K562 (cell line): ENCODE data around the gene ARHGAP30. TPM values are rescaled to one million over a fixed set of nuclear protein-coding genes. Genes with fewer than 3 reads are reported as not detected.

ENCODE experiments used
- ARID2 ChIP-seq: fragments of 450-650 bp; IDR thresholded peaks from 2 replicates; pipeline ENCODE4 v1.6.1; 2017; ENCODE audit warnings: antibody characterized with exemption, mild to moderate bottlenecking
- FOXK1 ChIP-seq: sonication (generic); formaldehyde crosslinking; IDR thresholded peaks from 2 replicates; pipeline ENCODE4 v1.8.0; 2022; ENCODE audit warnings: missing genetic modification reagents, mild to moderate bottlenecking, borderline replicate concordance
- RFX1 ChIP-seq: fragments of 450-650 bp; IDR thresholded peaks from 2 replicates; pipeline ENCODE4 v1.6.1; 2016; ENCODE audit warnings: mild to moderate bottlenecking, moderate library complexity
- SRSF3 ChIP-seq: fragments of 200-400 bp; formaldehyde crosslinking; IDR thresholded peaks from 2 replicates; pipeline ENCODE4 v1.6.1; 2016; ENCODE audit warnings: mild to moderate bottlenecking, low read length, moderate library complexity; ENCODE audit not compliant: insufficient read depth
- polyA plus RNA-seq, 8 experiments: library from polyadenylated mRNA; depleted of rRNA in 4 of 8; stranded (reverse) in 5 of 8; unstranded in 3 of 8; fragments of >200 nt; fragmentation: Nextera tagmentation in 2 of 8; fragmentation: Illumina TruSeq in 1 of 8; extraction: Ambion mirVana in 2 of 8; extraction: Trizol in 1 of 8; gene quantifications; 2 replicates each; pipeline versions ENCODE4 v1.2.1 to v1.2.3, GENCODE V29; 2011 to 2014; ENCODE audit warnings: inconsistent platforms in 1 of 8, missing spikeins in 1 of 8
- small RNA-seq: library from RNA; depleted of rRNA; stranded (forward); fragments of <200 nt; gene quantifications from one replicate; pipeline ENCODE3, GENCODE V24; 2014
- total RNA-seq, 7 experiments: library from RNA; depleted of rRNA in 6 of 7; stranded (reverse); fragments of >200 nt in 6 of 7; fragmentation: Illumina TruSeq in 2 of 7; extraction: Trizol in 2 of 7; gene quantifications; 2 replicates each; pipeline versions ENCODE4 v1.2.1 to v1.2.3, GENCODE V29; 2011 to 2021; ENCODE audit warnings: low replicate concordance in 1 of 7
- TF ChIP-seq, protein P1 (sequence below), 3 experiments: IDR thresholded peaks in 2 of 3; conservative IDR thresholded peaks in 1 of 3; 2 replicates each; pipeline ENCODE4 v1.5.1; 2011 to 2012; ENCODE audit warnings: low read length in 3 of 3, mild to moderate bottlenecking in 3 of 3, control low read depth in 2 of 3, improper control_type of control experiment in 1 of 3, inconsistent platforms in 1 of 3, low read depth in 1 of 3, mixed read lengths in 1 of 3, moderate library complexity in 1 of 3; ENCODE audit not compliant: insufficient read depth in 2 of 3

Gene ARHGAP30
- total and polyA plus RNA-seq, 9 of the 15 experiments (the other 6 are each of a cell fraction or from before 2014, with no cell fraction given) = 0.01 to 0.73 (median 0.12) TPM

DNA sequence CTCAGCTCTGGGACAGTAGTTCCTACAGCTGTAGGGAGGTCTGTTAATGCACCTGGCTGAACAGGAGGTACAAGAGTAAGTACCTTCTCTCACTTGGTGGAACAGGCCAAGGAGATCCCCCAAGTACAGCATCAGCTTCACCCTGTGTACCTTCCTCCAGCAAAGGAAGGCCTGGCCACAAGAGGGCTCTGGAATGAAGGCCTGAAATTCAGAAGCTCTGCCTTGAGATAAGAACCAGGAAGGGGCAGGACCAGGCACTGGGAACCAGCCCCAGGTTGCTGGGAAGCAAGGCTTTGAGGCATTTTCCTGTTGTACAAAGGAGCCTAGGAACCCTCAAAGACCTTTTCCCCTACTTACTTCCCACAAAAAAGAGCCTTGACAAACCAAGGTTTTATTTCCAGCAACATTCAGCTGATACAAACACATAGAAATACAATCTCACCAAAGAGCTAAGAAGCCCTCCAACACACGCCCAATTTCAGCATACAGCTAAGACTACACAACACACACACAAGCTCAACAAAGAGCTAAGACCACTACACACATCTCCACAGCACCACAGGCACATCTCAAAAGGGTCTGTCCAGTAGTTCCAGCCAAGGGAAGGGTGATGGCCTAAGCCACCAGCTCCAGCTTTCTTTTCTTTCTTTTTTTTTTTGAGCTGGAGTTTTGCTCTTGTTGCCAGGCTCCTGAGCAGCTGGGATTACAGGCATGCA is 72.2 kb downstream of the ARHGAP30 start (continued):
- TF ChIP-seq RFX1 (no peak), ARID2 (peak; percentile 71), FOXK1 (CRISPR knock-in tag) (0 out of 2 replicates have a peak, but pooled peaks have one; percentile 66), SRSF3 (no peak)
- TF ChIP-seq, protein P1, sequence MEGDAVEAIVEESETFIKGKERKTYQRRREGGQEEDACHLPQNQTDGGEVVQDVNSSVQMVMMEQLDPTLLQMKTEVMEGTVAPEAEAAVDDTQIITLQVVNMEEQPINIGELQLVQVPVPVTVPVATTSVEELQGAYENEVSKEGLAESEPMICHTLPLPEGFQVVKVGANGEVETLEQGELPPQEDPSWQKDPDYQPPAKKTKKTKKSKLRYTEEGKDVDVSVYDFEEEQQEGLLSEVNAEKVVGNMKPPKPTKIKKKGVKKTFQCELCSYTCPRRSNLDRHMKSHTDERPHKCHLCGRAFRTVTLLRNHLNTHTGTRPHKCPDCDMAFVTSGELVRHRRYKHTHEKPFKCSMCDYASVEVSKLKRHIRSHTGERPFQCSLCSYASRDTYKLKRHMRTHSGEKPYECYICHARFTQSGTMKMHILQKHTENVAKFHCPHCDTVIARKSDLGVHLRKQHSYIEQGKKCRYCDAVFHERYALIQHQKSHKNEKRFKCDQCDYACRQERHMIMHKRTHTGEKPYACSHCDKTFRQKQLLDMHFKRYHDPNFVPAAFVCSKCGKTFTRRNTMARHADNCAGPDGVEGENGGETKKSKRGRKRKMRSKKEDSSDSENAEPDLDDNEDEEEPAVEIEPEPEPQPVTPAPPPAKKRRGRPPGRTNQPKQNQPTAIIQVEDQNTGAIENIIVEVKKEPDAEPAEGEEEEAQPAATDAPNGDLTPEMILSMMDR (IDR thresholded peaks at IDR 0.05 in 2 of 3, conservative IDR thresholded peaks at IDR 0.05 in 1 of 3; ENCODE audit: insufficient read depth in 2 of 3, low read depth in 1 of 3, low read length in 3 of 3) = peak; percentile 91 to 93 (median 92)

Small RNAs within 50 kb of the gene (small RNA-seq; reads per million reads assigned to genes)
- gene AL591806.2 = not detected

Other genes starting within 250 kb of the ARHGAP30 start
Only the 7 nearest of the 24 such genes appear.
- gene F11R, start 48.7 kb downstream of the ARHGAP30 start, total RNA-seq (2014; rRNA removed) = 27.4 and 33.9 TPM in 2 replicates
- 66.3 and 74.4 TPM in 2 replicates for gene F11R, start 48.7 kb downstream of the ARHGAP30 start, total RNA-seq (2014; rRNA removed; fragmentation: Illumina TruSeq; extraction: Trizol)
- 45.6 and 46.4 TPM in 2 replicates for gene F11R, start 48.7 kb downstream of the ARHGAP30 start, total RNA-seq (2015; rRNA removed; fragmentation: Illumina TruSeq; extraction: Trizol)
- 52.9 and 60.6 TPM in 2 replicates for gene F11R, start 48.7 kb downstream of the ARHGAP30 start, total RNA-seq (2021)
- 187 and 204 TPM in 2 replicates for gene F11R, start 48.7 kb downstream of the ARHGAP30 start, polyA plus RNA-seq (2011; rRNA removed)
- 101 and 117 TPM in 2 replicates for gene F11R, start 48.7 kb downstream of the ARHGAP30 start, polyA plus RNA-seq (2014; fragmentation: Illumina TruSeq; extraction: Trizol)
- 10 to 100 TPM; 30.6 to 52.5 TPM for gene F11R, start 48.7 kb downstream of the ARHGAP30 start, polyA plus RNA-seq (2014; fragmentation: Nextera tagmentation; extraction: Ambion mirVana)
- gene F11R, start 48.7 kb downstream of the ARHGAP30 start, polyA plus RNA-seq (2014; rRNA removed) = 29.3 and 34.0 TPM in 2 replicates
- gene TSTD1, start 30.9 kb downstream of the ARHGAP30 start, total RNA-seq (2014; rRNA removed) = not detected in 2 replicates
- not detected in 2 replicates for gene TSTD1, start 30.9 kb downstream of the ARHGAP30 start, total RNA-seq (2014; rRNA removed; fragmentation: Illumina TruSeq; extraction: Trizol)
- gene TSTD1, start 30.9 kb downstream of the ARHGAP30 start, total RNA-seq (2015; rRNA removed; fragmentation: Illumina TruSeq; extraction: Trizol) = 0.23 TPM in 1 of 2 replicates, not detected in the other
- gene TSTD1, start 30.9 kb downstream of the ARHGAP30 start, total RNA-seq (2021) = 0.38 and 0.53 TPM in 2 replicates
- gene TSTD1, start 30.9 kb downstream of the ARHGAP30 start, polyA plus RNA-seq (2011; rRNA removed) = 0.23 TPM in 1 of 2 replicates, not detected in the other
- gene TSTD1, start 30.9 kb downstream of the ARHGAP30 start, polyA plus RNA-seq (2014; fragmentation: Illumina TruSeq; extraction: Trizol) = not detected in 2 replicates
- not detected for gene TSTD1, start 30.9 kb downstream of the ARHGAP30 start, polyA plus RNA-seq (2014; fragmentation: Nextera tagmentation; extraction: Ambion mirVana)
- gene TSTD1, start 30.9 kb downstream of the ARHGAP30 start, polyA plus RNA-seq (2014; rRNA removed) = 0.23 and 0.27 TPM in 2 replicates
- 59.8 and 77.5 TPM in 2 replicates for gene USF1, start 23.9 kb downstream of the ARHGAP30 start, total RNA-seq (2014; rRNA removed)
- gene USF1, start 23.9 kb downstream of the ARHGAP30 start, total RNA-seq (2014; rRNA removed; fragmentation: Illumina TruSeq; extraction: Trizol) = 43.1 and 52.9 TPM in 2 replicates
- gene USF1, start 23.9 kb downstream of the ARHGAP30 start, total RNA-seq (2015; rRNA removed; fragmentation: Illumina TruSeq; extraction: Trizol) = 56.4 and 57.5 TPM in 2 replicates
- 50.6 and 51.1 TPM in 2 replicates for gene USF1, start 23.9 kb downstream of the ARHGAP30 start, total RNA-seq (2021)
- gene USF1, start 23.9 kb downstream of the ARHGAP30 start, polyA plus RNA-seq (2011; rRNA removed) = 52.8 and 54.2 TPM in 2 replicates
- 53.1 and 57.5 TPM in 2 replicates for gene USF1, start 23.9 kb downstream of the ARHGAP30 start, polyA plus RNA-seq (2014; fragmentation: Illumina TruSeq; extraction: Trizol)
- 10 to 100 TPM in 1 of 2 experiments, 1 to 10 TPM in 1; 7.4 to 46.3 TPM for gene USF1, start 23.9 kb downstream of the ARHGAP30 start, polyA plus RNA-seq (2014; fragmentation: Nextera tagmentation; extraction: Ambion mirVana)
- gene USF1, start 23.9 kb downstream of the ARHGAP30 start, polyA plus RNA-seq (2014; rRNA removed) = 50.9 and 60.2 TPM in 2 replicates
- not detected in 2 replicates for gene NECTIN4, start 19.7 kb upstream of the ARHGAP30 start, total RNA-seq (2014; rRNA removed)
- gene NECTIN4, start 19.7 kb upstream of the ARHGAP30 start, total RNA-seq (2014; rRNA removed; fragmentation: Illumina TruSeq; extraction: Trizol) = not detected in 2 replicates
- gene NECTIN4, start 19.7 kb upstream of the ARHGAP30 start, total RNA-seq (2015; rRNA removed; fragmentation: Illumina TruSeq; extraction: Trizol) = not detected in 2 replicates
- 0.09 TPM in 1 of 2 replicates, not detected in the other for gene NECTIN4, start 19.7 kb upstream of the ARHGAP30 start, total RNA-seq (2021)
- 0.01 TPM in 1 of 2 replicates, not detected in the other for gene NECTIN4, start 19.7 kb upstream of the ARHGAP30 start, polyA plus RNA-seq (2011; rRNA removed)
- gene NECTIN4, start 19.7 kb upstream of the ARHGAP30 start, polyA plus RNA-seq (2014; fragmentation: Illumina TruSeq; extraction: Trizol) = not detected in 2 replicates
- not detected for gene NECTIN4, start 19.7 kb upstream of the ARHGAP30 start, polyA plus RNA-seq (2014; fragmentation: Nextera tagmentation; extraction: Ambion mirVana)
- gene NECTIN4, start 19.7 kb upstream of the ARHGAP30 start, polyA plus RNA-seq (2014; rRNA removed) = 0.09 TPM in 1 of 2 replicates, not detected in the other
- gene KLHDC9, start 28.5 kb upstream of the ARHGAP30 start, total RNA-seq (2014; rRNA removed) = not detected in 2 replicates
- not detected in 2 replicates for gene KLHDC9, start 28.5 kb upstream of the ARHGAP30 start, total RNA-seq (2014; rRNA removed; fragmentation: Illumina TruSeq; extraction: Trizol)
- gene KLHDC9, start 28.5 kb upstream of the ARHGAP30 start, total RNA-seq (2015; rRNA removed; fragmentation: Illumina TruSeq; extraction: Trizol) = not detected in 2 replicates
- gene KLHDC9, start 28.5 kb upstream of the ARHGAP30 start, total RNA-seq (2021) = not detected in 2 replicates
- not detected in 2 replicates for gene KLHDC9, start 28.5 kb upstream of the ARHGAP30 start, polyA plus RNA-seq (2011; rRNA removed)
- gene KLHDC9, start 28.5 kb upstream of the ARHGAP30 start, polyA plus RNA-seq (2014; fragmentation: Illumina TruSeq; extraction: Trizol) = not detected in 2 replicates
- gene KLHDC9, start 28.5 kb upstream of the ARHGAP30 start, polyA plus RNA-seq (2014; fragmentation: Nextera tagmentation; extraction: Ambion mirVana) = not detected
- gene KLHDC9, start 28.5 kb upstream of the ARHGAP30 start, polyA plus RNA-seq (2014; rRNA removed) = not detected in 2 replicates
- gene PFDN2, start 48.1 kb upstream of the ARHGAP30 start, total RNA-seq (2014; rRNA removed) = 154 and 172 TPM in 2 replicates
- 101 and 120 TPM in 2 replicates for gene PFDN2, start 48.1 kb upstream of the ARHGAP30 start, total RNA-seq (2014; rRNA removed; fragmentation: Illumina TruSeq; extraction: Trizol)
- 104 TPM in 2 replicates for gene PFDN2, start 48.1 kb upstream of the ARHGAP30 start, total RNA-seq (2015; rRNA removed; fragmentation: Illumina TruSeq; extraction: Trizol)
- gene PFDN2, start 48.1 kb upstream of the ARHGAP30 start, total RNA-seq (2021) = 142 and 144 TPM in 2 replicates
- gene PFDN2, start 48.1 kb upstream of the ARHGAP30 start, polyA plus RNA-seq (2011; rRNA removed) = 120 and 176 TPM in 2 replicates
- gene PFDN2, start 48.1 kb upstream of the ARHGAP30 start, polyA plus RNA-seq (2014; fragmentation: Illumina TruSeq; extraction: Trizol) = 181 and 235 TPM in 2 replicates
- 10 to 100 TPM; 50.2 to 77.1 TPM for gene PFDN2, start 48.1 kb upstream of the ARHGAP30 start, polyA plus RNA-seq (2014; fragmentation: Nextera tagmentation; extraction: Ambion mirVana)
- 335 and 361 TPM in 2 replicates for gene PFDN2, start 48.1 kb upstream of the ARHGAP30 start, polyA plus RNA-seq (2014; rRNA removed)
- gene NIT1, start 48.2 kb upstream of the ARHGAP30 start, total RNA-seq (2014; rRNA removed) = 23.1 and 29.3 TPM in 2 replicates
- gene NIT1, start 48.2 kb upstream of the ARHGAP30 start, total RNA-seq (2014; rRNA removed; fragmentation: Illumina TruSeq; extraction: Trizol) = 30.2 and 30.9 TPM in 2 replicates
- 25.6 and 27.4 TPM in 2 replicates for gene NIT1, start 48.2 kb upstream of the ARHGAP30 start, total RNA-seq (2015; rRNA removed; fragmentation: Illumina TruSeq; extraction: Trizol)
- 35.9 and 41.0 TPM in 2 replicates for gene NIT1, start 48.2 kb upstream of the ARHGAP30 start, total RNA-seq (2021)
- gene NIT1, start 48.2 kb upstream of the ARHGAP30 start, polyA plus RNA-seq (2011; rRNA removed) = 18.4 and 25.1 TPM in 2 replicates
- 48.9 and 49.2 TPM in 2 replicates for gene NIT1, start 48.2 kb upstream of the ARHGAP30 start, polyA plus RNA-seq (2014; fragmentation: Illumina TruSeq; extraction: Trizol)
- gene NIT1, start 48.2 kb upstream of the ARHGAP30 start, polyA plus RNA-seq (2014; fragmentation: Nextera tagmentation; extraction: Ambion mirVana) = 10 to 100 TPM; 69.8 to 76.0 TPM
- gene NIT1, start 48.2 kb upstream of the ARHGAP30 start, polyA plus RNA-seq (2014; rRNA removed) = 33.7 and 35.5 TPM in 2 replicates